NCI-H2029 (cell line): Measurements from ENCODE around the gene ZNF14.
"Not testable (repeated sequence)": the region's sequence is repeated elsewhere in the genome, so short reads cannot be mapped to it uniquely, and the experiment has no call there.

Experiments
- DNase-seq: peaks from one replicate; lab custom pipeline; 2025; lab: John Stamatoyannopoulos, UW

The ZNF14 gene

DNA sequence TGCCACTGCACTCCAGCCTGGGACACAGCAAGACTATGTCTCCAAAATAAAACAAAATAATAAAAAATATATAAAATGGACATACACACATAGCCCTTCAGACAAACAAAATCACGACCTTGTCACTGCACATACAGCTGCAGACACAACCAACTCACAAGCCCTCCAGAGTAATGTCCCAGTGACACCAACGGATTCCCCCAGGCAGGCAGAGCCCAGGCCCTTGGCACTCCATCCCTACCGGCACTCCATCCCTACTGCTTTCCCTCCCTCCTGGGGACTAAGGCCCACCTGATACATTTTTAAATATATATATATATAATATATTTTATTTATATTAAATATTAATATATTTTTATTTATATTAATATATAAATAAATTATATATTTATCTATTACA, 45.8 kb downstream of the ZNF14 start:
- no peak for DNase-seq

DNA sequence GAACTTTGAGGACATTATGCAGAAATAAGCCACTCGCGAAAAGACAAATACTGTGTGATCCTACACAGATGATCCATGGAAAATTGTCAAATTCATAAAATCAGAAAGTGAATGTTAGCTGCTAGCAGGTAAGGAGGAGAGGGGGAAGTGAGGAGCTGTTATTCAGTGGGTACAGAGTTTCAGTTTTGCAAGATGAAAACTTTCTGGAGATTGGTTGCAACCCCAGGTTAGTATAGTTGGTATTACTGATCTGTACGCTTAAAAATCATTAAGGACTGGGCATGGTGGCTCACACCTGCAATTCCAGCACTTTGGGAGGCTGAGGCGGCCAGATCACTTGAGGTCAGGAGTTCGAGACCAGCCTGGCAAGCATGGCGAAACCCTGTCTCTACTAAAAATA, 46.3 kb downstream of the ZNF14 start:
- DNase-seq, result no peak

DNA sequence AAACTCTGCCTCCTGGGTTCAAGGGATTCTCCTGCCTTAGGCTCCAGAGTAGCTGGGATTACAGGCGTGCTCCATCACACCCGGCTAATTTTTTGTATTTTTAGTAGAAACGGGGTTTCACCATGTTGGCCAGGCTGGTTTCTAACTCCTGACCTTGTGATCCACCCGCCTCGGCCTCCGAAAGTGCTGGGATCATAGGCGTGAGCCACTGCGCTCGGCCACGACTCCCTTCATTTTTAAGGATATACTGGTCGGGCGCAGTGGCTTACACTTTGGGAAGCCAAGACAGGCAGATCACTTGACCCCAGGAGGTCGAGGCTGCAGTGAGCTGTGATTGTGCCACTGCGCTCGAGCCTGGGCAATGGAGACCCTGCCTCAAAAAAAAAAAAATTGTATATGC, 46.8 kb downstream of the ZNF14 start:
- DNase-seq, result not testable (repeated sequence)

DNA sequence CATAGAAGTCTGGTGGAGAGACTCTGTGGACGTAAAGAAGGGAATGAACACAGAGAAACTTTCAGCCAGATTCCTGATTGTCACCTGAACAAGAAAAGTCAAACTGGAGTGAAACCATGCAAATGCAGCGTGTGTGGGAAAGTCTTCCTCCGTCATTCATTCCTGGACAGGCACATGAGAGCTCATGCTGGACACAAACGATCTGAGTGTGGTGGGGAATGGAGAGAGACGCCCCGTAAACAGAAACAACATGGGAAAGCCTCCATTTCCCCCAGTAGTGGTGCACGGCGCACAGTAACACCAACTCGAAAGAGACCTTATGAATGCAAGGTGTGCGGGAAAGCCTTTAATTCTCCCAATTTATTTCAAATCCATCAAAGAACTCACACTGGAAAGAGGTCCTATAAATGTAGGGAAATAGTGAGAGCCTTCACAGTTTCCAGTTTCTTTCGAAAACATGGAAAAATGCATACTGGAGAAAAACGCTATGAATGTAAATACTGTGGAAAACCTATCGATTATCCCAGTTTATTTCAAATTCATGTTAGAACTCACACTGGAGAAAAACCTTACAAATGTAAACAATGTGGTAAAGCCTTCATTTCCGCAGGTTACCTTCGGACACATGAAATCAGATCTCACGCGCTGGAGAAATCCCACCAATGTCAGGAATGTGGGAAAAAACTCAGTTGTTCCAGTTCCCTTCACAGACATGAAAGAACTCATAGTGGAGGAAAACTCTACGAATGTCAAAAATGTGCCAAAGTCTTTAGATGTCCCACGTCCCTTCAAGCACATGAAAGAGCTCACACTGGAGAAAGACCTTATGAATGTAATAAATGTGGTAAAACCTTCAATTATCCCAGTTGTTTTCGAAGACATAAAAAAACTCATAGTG, 53.5 kb downstream of the ZNF14 start:
- no peak for DNase-seq

DNA sequence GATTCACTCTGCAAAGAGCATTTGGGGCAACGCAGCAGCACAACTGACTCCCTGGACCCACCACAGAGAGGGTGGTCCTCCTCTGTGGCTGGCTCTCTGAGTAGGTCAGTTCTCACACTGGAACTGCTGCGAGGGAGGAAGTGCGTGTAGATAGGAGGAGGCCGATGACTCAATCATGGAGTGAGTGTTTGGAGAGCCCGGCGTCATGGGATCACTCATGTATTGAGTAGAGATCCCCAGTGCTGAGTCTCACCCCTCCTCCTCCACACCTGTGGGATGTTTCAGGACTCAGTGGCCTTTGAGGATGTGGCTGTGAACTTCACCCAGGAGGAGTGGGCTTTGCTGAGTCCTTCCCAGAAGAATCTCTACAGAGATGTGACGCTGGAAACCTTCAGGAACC, 55.3 kb downstream of the ZNF14 start:
- no peak for DNase-seq

DNA sequence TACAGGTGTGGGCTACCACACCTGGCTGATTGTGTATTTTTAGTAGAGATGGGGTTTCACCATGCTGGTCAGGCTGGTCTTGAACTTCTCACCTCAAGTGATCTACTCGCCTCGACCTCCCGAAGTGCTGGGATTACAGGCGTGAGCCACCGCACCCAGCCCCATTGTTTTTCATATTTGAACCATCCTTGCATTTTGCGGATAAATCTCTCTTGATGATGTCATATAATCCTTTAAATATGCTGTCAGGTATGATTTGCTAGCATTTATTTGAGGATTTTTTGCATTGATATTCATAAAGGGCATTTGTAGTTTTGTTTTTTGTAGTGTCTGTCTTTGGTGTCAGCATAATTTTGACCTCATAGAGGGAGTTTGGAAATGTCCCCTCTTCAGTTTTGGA, 58.6 kb downstream of the ZNF14 start:
- no peak for DNase-seq

DNA sequence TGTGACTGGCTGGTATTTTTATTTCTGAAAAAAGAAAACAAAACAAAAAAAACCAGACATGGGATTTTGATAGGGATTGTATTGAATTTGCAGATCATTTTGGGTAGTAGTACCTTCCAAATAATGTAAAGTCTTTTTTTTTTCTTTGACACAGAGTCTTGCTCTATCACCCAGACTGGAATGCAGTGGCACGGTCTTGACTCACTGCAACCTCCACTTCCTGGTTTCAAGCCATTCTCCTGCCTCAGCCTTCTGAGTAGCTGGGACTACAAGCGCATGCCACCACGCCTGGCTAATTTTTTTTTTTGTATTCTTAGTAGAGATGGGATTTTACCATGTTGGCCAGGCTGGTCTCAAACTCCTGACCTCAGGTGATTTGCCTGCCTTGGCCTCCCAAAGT, 60.1 kb downstream of the ZNF14 start:
- no peak for DNase-seq

DNA sequence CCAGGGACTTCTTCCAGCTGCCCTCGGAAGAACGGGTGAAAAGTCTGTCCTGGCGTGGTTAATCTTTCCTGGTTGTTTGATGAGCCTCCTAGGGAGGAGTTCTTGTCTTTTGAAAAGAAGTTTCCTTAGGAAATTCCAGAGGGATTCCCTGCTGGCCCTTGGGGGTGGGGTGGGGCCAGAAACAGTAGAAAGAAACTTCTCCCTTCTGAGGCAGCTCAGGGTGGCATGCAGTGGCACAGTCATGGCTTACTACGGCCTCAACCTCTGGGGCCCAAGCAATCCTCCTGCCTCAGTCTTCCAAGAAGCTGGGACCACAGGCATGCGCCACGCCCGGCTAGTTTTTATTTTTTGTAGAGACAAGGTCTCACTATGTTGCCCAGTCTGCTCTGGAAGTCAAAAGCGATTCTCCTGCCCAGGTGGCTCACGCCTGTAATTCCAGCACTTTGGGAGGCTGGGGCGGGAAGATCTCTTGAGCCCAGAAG, 62.8 kb downstream of the ZNF14 start:
- DNase-seq, result no peak

DNA sequence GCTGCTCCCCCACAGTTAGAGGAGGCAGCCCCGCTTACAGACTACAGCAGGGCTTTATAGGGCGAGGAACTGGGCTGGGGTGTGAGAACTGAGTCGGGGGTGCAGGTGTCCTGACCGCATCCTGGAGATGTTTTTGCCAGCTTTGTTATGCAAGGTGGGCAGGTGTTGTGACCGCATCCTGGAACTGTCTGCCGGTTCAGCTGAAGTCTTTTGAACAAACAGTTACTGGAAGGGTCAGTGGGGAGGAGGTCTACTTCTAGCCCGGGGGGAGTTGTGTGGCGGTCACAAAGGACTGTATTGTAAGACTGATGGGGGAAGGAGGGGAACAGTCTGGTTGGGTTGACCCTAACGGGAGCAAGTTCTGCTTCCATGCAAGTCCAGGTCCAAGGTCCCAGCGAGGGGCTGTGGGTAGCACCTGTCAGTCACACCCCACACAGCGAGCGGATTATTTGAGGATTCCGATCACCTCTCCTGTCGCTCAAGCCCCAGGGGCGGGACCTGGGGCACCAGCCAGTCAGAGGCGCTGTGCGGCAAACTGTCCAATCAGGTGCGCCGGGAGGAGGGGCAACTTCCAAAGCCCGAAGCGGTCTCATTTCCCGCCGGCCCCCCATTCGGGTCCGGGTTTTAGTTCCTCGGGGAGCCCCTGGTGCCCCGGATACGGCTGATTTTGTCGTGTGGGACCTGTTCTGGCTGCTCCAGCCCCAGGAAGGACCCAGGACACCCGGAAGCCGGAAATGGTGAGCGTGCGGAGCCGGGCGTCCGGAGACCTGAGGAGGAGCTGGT, 64.5 kb downstream of the ZNF14 start, which contains the start of gene ZNF101:
Gene ZNF101 (plus strand): TSS at position 610 of the 783 bp plus-strand sequence. CDS start 125 bp downstream, at position 735.
- DNase-seq, result peak; percentile 88

DNA sequence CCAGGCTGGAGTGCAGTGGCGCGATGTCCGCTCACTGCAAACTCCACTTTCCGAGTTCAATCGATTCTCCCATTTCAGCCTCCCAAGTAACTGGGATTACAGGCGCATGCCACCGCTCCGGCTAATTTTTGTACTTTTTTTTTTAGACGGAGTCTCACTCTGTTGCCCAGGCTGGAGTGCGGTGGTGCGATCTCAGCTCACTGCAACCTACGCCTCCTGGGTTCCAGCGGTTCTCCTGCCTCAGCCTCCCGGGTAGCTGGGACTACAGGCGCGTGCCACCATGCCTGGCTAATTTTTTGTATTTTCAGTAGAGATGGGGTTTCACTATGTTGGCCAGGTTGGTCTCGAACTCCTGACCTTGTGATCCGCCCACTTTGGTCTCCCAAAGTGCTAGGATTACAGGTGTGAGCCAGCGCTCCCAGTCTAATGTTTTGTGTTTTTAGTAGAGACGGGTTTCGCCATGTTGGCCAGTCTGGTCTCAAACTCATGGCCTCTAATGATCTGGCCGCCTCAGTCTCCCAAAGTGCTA, 67.4 kb downstream of the ZNF14 start:
- not testable (repeated sequence) for DNase-seq

DNA sequence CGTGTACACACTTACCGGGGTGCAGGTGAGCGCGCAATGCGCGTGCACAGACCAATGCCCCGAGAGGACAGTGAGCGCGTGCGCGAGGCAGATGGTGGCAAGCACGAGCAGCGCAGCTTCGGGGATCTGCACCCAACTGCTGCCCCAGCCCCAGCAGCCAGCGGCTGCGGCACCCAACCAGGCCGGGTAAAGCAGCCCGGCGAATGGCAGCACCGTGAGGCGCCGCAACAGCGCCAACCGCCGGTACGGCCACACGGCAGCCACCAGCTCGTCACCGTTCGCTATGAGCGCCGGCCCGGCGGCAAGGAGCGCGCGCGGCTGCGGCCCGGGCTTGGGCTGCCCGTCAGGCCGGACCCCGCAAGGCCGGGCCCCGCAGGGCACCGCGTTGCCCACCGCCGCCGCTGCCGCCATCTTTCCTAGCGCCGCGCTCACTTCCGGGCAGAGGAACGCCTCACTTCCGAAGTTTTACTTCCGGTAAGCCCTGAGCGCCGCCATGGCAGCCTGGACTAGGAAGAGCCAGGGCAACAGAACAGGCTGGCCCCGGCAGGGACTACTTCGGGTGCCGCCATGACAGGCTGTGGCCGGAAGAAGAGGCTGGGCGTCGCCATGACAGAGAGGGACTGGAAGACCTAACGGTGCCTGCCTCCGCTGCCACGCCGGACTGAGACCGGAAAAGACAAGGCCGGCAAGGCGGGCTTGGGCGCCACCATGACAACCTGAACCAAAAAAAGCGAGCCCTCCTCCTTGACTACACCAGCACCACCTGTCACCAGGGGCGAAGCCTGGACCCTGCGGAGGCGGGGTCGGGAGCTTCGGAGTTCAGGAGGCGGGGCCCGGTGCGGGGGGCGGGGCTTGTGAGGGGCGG, 69.4 kb downstream of the ZNF14 start, which contains the start of gene ATP13A1:
Gene ATP13A1 (minus strand): TSS at position 421 of the 865 bp plus-strand sequence. CDS start 10 bp downstream, at position 411.
- DNase-seq, result peak; percentile 97

DNA sequence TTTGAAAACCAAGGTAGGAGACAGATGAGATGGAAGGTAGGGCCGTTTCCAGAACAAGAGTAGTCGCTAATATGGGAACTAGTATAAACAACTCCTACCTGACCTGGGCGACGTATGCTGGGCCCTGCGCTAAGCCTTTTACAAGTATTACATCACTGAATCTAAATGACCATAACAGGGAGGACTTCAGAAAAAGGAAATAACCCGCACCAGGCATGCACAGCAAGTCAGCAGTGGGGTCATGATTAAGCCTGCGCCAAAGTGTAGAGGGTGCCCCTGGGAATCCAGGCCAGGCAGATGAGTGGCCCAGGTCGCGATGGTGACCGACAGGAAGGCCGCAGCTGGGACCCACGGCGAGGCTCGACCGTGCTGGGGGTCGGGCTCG, 70.0 kb downstream of the ZNF14 start:
- no peak for DNase-seq

DNA sequence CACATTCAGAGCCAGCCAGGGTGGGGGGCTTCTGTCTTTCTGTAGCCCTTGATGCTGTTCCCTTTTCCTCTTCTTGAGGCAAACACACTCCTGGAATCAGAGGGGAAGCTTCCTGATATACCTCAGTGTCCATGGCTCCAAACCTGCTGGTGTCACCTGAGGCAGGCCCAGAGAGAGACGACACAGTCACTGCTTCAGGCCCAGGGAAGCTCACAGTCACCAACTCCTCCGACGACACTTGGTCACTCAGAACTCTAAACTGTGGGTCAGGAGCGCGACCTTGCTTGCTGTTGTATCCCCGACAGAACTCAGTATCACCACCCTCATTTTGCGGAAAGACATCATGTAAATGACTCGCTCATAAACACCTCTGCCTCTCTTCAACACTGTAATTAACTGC, 70.6 kb downstream of the ZNF14 start:
- DNase-seq, result no peak

DNA sequence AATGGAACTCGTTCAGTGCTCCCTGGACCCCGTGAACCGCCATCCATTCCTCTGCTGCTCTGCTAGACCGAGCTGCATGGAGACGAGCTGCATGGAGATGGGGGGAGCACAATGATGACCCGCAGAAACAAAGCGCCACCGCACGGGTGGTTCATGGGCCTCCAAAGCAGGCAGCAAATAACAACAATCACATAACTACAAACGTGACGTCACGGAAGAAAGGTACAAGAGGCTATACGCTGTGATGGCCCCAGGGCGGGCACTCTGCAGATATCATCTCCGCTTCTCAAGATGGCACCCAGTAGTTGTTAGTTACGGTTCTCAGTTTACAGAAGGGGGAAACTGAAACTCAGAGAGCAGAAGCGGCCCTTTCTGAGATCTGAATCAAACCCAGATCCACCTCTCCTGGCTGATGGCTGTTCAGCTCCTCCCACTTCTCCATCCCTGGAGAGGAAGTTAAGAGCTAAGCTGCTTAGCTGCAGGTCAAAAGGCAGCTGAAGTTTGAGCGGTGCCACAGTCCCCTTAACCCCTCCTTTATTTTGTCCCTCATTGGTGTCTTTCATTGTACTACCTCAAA, 71.1 kb downstream of the ZNF14 start:
- DNase-seq, result no peak

DNA sequence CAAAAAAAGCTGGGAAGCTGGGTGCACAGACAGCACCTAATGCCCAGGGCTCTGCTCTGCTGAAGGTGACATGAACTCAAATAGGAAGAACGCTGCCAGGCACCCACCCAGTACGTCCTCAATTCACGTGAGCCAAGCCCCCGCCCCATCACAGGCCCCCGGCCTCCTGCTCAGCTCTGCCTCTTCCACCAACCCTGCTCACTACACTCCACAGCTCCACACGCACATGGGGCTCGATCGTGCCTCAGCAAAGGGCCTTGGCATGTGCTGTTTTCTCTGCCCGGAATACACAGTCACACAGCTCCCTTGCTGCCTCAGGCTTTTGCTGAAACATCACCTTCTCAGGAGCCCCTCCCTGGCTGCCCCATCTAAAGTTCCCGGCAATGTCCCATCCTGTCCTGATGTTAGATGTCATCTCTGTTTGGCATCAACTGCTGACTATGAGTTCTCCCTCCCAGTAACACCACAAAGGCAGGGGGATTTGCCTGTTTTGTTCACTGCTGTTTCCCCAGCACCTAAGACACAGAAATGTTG, 71.7 kb downstream of the ZNF14 start:
- no peak for DNase-seq
